Mesendoderm (in vitro differentiated cells): ENCODE data around the gene XRN2.

Experiments used
- DNase-seq: peaks from one replicate; pipeline ENCODE4 v3.0.0; 2013
- H2AK5ac ChIP-seq: 2 replicates; pipeline ENCODE4 v1.6.1; 2013; ENCODE audit warnings: low read length, inconsistent platforms
- H2BK120ac ChIP-seq: 2 replicates; pipeline ENCODE4 v1.6.1; 2013; ENCODE audit warnings: low read depth, mild to moderate bottlenecking, low read length, moderate library complexity, mixed read lengths
- H2BK15ac ChIP-seq: replicated peaks from 2 replicates; pipeline ENCODE4 v1.6.1; 2013; ENCODE audit warnings: low read depth, mild to moderate bottlenecking, moderate library complexity
- H2BK5ac ChIP-seq: 2 replicates; pipeline ENCODE4 v1.6.1; 2013; ENCODE audit warnings: low read length, inconsistent platforms
- H3K18ac ChIP-seq: 2 replicates; pipeline ENCODE4 v1.6.1; 2013; ENCODE audit warnings: mild to moderate bottlenecking, low read length, mixed read lengths
- H3K23ac ChIP-seq: one replicate; pipeline ENCODE4 v1.6.1; 2013; ENCODE audit warnings: low read length
- H3K27ac ChIP-seq: 2 replicates; pipeline ENCODE4 v1.5.1; 2013; ENCODE audit warnings: low read depth, mild to moderate bottlenecking, inconsistent platforms, low read length, moderate library complexity
- H3K27me3 ChIP-seq: 2 replicates; pipeline ENCODE4 v1.6.1; 2013; ENCODE audit warnings: low read length, control low read depth, mild to moderate bottlenecking, inconsistent platforms; ENCODE audit not compliant: insufficient read depth, poor library complexity
- H3K36me3 ChIP-seq: 2 replicates; pipeline ENCODE4 v1.6.1; 2013; ENCODE audit warnings: low read length, inconsistent platforms; ENCODE audit not compliant: control insufficient read depth, insufficient read depth
- H3K4ac ChIP-seq: one replicate; pipeline ENCODE4 v1.6.1; 2013; ENCODE audit warnings: low read depth, mild to moderate bottlenecking, low read length, moderate library complexity
- H3K4me1 ChIP-seq: 2 replicates; pipeline ENCODE4 v1.6.1; 2013; ENCODE audit warnings: low read depth, low read length, inconsistent platforms; ENCODE audit not compliant: control insufficient read depth
- H3K4me2 ChIP-seq: 2 replicates; pipeline ENCODE4 v1.6.1; 2013; ENCODE audit warnings: low read length
- H3K4me3 ChIP-seq: 2 replicates; pipeline ENCODE4 v1.5.1; 2013; ENCODE audit warnings: mild to moderate bottlenecking, low read length
- H3K56ac ChIP-seq: one replicate; pipeline ENCODE4 v1.6.1; 2013; ENCODE audit warnings: low read length
- H3K79me1 ChIP-seq: 2 replicates; pipeline ENCODE4 v1.6.1; 2013; ENCODE audit warnings: low read length, inconsistent platforms
- H3K79me2 ChIP-seq: 2 replicates; pipeline ENCODE4 v1.6.1; 2013; ENCODE audit warnings: mild to moderate bottlenecking, low read length; ENCODE audit not compliant: control insufficient read depth, insufficient read depth
- H3K9ac ChIP-seq: 2 replicates; pipeline ENCODE4 v1.6.1; 2013; ENCODE audit warnings: low read length, inconsistent platforms
- H4K5ac ChIP-seq: one replicate; pipeline ENCODE4 v1.6.1; 2013; ENCODE audit warnings: low read length
- H4K8ac ChIP-seq: one replicate; pipeline ENCODE4 v1.6.1; 2013; ENCODE audit warnings: low read depth, mild to moderate bottlenecking, control low read depth, low read length, moderate library complexity
- WGBS: extraction: QIAGEN DNeasy Blood & Tissue Kit; methylation state at CpG from one replicate; pipeline ENCODE4 v1.1.7; 2013; ENCODE audit warnings: low lambda C conversion rate, missing lambda C conversion rate; ENCODE audit not compliant: insufficient coverage; ENCODE audit errors: extremely low coverage; 5-methylcytosine and 5-hydroxymethylcytosine counted together

Gene XRN2

DNA sequence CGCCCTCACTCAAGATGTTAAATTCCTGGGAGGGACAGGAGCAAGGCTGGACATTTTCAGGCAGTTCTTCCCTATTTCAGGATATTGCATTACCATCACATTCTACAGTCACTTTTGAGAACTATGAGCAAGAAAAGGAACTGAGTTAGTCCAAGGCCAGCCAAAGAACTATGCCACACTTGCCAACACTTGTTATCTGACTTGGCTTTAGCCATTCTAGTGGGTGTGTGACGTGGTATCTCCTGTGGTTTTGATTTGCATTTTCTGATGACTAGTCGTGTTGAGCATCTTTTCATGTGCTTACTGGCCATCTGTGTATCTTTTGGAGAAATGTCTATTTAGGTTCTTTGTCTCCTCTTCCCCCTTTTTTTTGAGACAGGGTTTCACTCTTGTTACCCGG lies 12.0 kb downstream of the XRN2 start:
- Histone ChIP-seq H3K23ac (no peak overlapping the region), H3K4me1 (peaks cover 2% of the 10 kb centered on the region), H3K27me3 (no peaks in the 10 kb centered on the region), H4K5ac (no peak overlapping the region), H2BK15ac (no peak overlapping the region), H2BK120ac (no peak overlapping the region), H3K79me1 (no peaks in the 10 kb centered on the region), H3K18ac (no peak overlapping the region), H3K4me3 (no peak overlapping the region), H3K4ac (no peak overlapping the region), H3K36me3 (no peaks in the 10 kb centered on the region), H3K79me2 (peaks cover 79% of the 10 kb centered on the region), H2AK5ac (no peak overlapping the region), H3K27ac (no peak overlapping the region), H3K56ac (no peak overlapping the region), H3K9ac (no peak overlapping the region), H2BK5ac (no peak overlapping the region), H3K4me2 (no peak overlapping the region), H4K8ac (no peak overlapping the region)
- no peak for DNase-seq
- WGBS = no CpG with 5 or more reads among the region's 4 CpGs

DNA sequence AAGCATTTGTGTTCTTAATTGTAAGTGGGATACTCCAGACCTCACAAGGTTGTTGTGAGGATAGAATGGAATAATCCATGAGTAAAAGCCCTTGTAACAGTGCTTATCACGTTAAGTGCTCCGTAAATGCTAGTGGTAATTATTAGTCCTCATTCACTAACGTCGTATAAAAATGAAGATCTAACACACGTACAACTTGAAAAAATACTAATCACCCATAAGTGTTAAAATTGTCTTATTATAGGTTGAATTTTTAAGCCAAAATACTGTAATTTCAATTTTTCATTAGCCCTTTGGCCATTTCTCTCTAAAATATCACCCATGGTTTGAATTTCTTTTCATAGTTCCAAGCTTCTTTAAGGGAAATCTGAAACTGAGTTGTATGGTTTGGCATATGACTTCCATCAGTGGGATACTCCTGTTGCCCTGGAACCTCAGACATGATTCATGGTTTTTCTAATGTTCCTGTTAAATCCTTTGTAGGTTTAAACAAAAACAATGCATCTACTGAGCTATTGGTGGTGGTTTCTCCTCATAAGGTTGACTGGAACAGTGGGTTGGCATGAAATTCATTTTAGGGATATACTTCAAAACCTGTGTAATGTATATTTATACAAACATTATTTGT lies 19.1 kb downstream of the XRN2 start:
- Histone ChIP-seq H3K18ac (no peak overlapping the region), H2AK5ac (no peak overlapping the region), H3K79me2 (peaks cover 81% of the 10 kb centered on the region), H3K4me3 (no peak overlapping the region), H3K9ac (no peak overlapping the region), H3K4me1 (peaks cover 9% of the 10 kb centered on the region), H4K5ac (no peak overlapping the region), H3K79me1 (peaks cover 4% of the 10 kb centered on the region), H3K27ac (no peak overlapping the region), H2BK5ac (no peak overlapping the region), H3K4ac (no peak overlapping the region), H3K56ac (no peak overlapping the region), H4K8ac (no peak overlapping the region), H2BK15ac (no peak overlapping the region), H2BK120ac (no peak overlapping the region), H3K23ac (no peak overlapping the region), H3K36me3 (no peaks in the 10 kb centered on the region), H3K27me3 (no peaks in the 10 kb centered on the region), H3K4me2 (no peak overlapping the region)
- WGBS = no CpG with 5 or more reads among the region's 5 CpGs
- no peak for DNase-seq

DNA sequence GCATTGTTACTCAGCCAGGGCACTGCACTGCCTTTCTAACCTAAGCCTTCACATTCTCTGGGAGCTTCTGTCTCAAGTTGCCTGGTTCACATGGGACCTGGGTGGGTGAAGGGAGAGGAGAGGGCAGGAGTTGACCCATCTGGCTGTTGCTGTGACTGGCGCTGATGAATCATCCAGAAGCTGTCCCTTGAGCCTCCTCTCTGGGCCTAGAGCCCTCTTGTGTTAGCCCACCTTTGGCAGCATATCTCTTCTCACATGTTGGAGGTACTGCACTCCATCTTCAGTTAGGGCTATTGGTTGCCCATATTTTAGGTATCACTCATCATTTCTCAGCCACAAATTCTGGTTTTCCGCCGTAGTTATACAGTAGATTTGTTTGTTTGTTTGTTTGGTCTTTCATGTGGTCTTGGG lies 19.8 kb downstream of the XRN2 start:
- H3K18ac ChIP-seq = no peak overlapping the region
- peaks cover 9% of the 10 kb centered on the region for H3K4me1 ChIP-seq
- no CpG with 5 or more reads among the region's 3 CpGs for WGBS
- no peak overlapping the region for H2BK15ac ChIP-seq
- H2AK5ac ChIP-seq = no peak overlapping the region
- no peaks in the 10 kb centered on the region for H3K27me3 ChIP-seq
- no peak overlapping the region for H3K4ac ChIP-seq
- no peak overlapping the region for H4K8ac ChIP-seq
- H3K36me3 ChIP-seq = no peaks in the 10 kb centered on the region
- H3K4me2 ChIP-seq = no peak overlapping the region
- H2BK120ac ChIP-seq = no peak overlapping the region
- H3K4me3 ChIP-seq = no peak overlapping the region
- no peak overlapping the region for H4K5ac ChIP-seq
- H3K56ac ChIP-seq = no peak overlapping the region
- H3K23ac ChIP-seq = no peak overlapping the region
- H3K79me2 ChIP-seq = peaks cover 74% of the 10 kb centered on the region
- H2BK5ac ChIP-seq = no peak overlapping the region
- no peak overlapping the region for H3K27ac ChIP-seq
- peak; percentile 23 for DNase-seq
- no peak overlapping the region for H3K9ac ChIP-seq
- peaks cover 4% of the 10 kb centered on the region for H3K79me1 ChIP-seq

DNA sequence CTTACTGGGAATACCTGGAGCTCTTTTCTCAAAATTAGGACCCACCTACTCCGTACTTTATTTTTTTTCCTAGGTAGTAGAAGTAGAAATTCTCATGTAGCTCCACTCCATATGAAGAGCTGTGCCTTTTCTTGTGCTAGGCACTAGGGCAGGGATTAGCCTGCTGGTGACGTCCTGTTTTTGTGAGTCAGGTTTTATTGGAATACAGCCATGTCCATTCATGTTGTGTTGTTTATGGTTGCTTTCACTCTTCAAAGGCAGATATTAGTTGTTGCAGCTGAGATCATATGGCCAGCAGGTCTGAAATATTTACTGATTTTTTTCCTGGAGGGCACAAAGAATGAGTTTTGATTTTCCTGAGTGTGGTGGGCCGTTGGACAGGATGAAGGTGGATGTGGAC lies 20.5 kb downstream of the XRN2 start:
- no peak overlapping the region for H4K5ac ChIP-seq
- H3K23ac ChIP-seq = no peak overlapping the region
- H3K79me2 ChIP-seq = peaks cover 79% of the 10 kb centered on the region
- no peak overlapping the region for H3K4ac ChIP-seq
- no peak overlapping the region for H4K8ac ChIP-seq
- no peak for DNase-seq
- no peak overlapping the region for H3K56ac ChIP-seq
- H2BK120ac ChIP-seq = no peak overlapping the region
- H3K18ac ChIP-seq = no peak overlapping the region
- no peak overlapping the region for H3K9ac ChIP-seq
- no peak overlapping the region for H2BK15ac ChIP-seq
- H3K36me3 ChIP-seq = no peaks in the 10 kb centered on the region
- no peak overlapping the region for H3K27ac ChIP-seq
- no peak overlapping the region for H3K4me2 ChIP-seq
- no peak overlapping the region for H2BK5ac ChIP-seq
- no CpG with 5 or more reads among the region's 3 CpGs for WGBS
- H3K79me1 ChIP-seq = peaks cover 4% of the 10 kb centered on the region
- peaks cover 9% of the 10 kb centered on the region for H3K4me1 ChIP-seq
- no peak overlapping the region for H2AK5ac ChIP-seq
- no peak overlapping the region for H3K4me3 ChIP-seq
- H3K27me3 ChIP-seq = no peaks in the 10 kb centered on the region

DNA sequence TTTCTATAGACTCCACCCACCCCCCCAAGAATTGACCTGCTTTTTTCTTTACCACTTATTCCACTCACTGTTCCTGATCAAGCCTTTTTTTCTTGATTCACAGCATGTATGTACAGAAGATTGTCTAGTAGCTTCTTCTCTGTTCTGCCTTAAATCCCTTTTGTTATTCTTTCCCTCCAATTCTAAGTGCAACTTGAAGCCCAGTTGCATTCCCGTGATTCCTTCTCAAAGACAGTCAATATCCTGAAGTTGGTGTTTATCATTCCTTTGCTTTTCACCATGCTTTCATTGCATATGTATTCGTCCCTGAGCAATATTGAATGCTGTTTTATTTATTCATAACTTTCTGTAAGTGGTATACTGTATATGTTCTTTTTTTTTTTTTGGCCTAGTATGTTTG lies 21.0 kb downstream of the XRN2 start:
- no CpG with 5 or more reads among the region's 2 CpGs for WGBS
- DNase-seq = peak; percentile 16
- Histone ChIP-seq H3K23ac (no peak overlapping the region), H3K36me3 (no peaks in the 10 kb centered on the region), H3K27me3 (no peaks in the 10 kb centered on the region), H2AK5ac (no peak overlapping the region), H3K4me3 (no peak overlapping the region), H3K79me1 (peaks cover 6% of the 10 kb centered on the region), H2BK120ac (no peak overlapping the region), H3K4me2 (no peak overlapping the region), H3K56ac (no peak overlapping the region), H3K4ac (no peak overlapping the region), H4K8ac (no peak overlapping the region), H3K4me1 (peaks cover 9% of the 10 kb centered on the region), H2BK15ac (no peak overlapping the region), H3K79me2 (peaks cover 79% of the 10 kb centered on the region), H3K9ac (no peak overlapping the region), H3K27ac (no peak overlapping the region), H3K18ac (no peak overlapping the region), H2BK5ac (no peak overlapping the region), H4K5ac (no peak overlapping the region)

DNA sequence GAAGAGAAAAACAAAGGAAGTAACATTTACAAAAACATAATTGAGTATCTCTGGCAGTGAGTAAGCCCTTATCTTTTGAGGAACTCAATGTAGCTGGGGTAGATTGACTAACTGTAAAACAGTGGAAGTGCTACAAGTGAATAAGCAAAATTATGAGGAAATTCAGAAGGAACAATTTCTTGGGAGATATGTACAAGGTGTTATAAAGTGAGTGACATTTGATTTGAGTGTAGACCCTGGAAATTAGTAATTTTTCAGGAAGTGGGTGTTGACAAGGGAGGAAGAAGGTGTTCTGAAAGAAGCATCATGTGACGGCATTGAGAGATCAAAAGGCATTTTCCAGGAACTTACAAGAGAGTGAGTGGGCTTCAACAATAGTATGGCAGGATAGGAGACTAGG lies 22.2 kb downstream of the XRN2 start:
- Histone ChIP-seq H3K4me2 (no peak overlapping the region), H3K36me3 (no peaks in the 10 kb centered on the region), H4K8ac (no peak overlapping the region), H3K9ac (no peak overlapping the region), H3K79me2 (peaks cover 78% of the 10 kb centered on the region), H3K79me1 (peaks cover 8% of the 10 kb centered on the region), H3K56ac (no peak overlapping the region), H3K4me3 (no peak overlapping the region), H2BK15ac (no peak overlapping the region), H2BK120ac (no peak overlapping the region), H3K23ac (no peak overlapping the region), H4K5ac (no peak overlapping the region), H3K27me3 (no peaks in the 10 kb centered on the region), H3K4ac (no peak overlapping the region), H3K4me1 (peaks cover 9% of the 10 kb centered on the region), H3K18ac (no peak overlapping the region), H2AK5ac (no peak overlapping the region), H2BK5ac (no peak overlapping the region), H3K27ac (no peak overlapping the region)
- no CpG with 5 or more reads among the region's 1 CpG for WGBS
- DNase-seq = no peak
